Endothelial cell of umbilical vein (primary cell): Measurements from ENCODE around the gene C1QC.

Experiments
- CTCF ChIP-seq, 2 donors: IDR thresholded peaks; 1 replicate in 1 of 2; 2 replicates in 1 of 2; pipeline ENCODE4 v1.5.1; 2011; ENCODE audit warnings: low read length in 2 of 2, mild to moderate bottlenecking in 2 of 2, moderate library complexity in 2 of 2, control low read depth in 1 of 2, inconsistent platforms in 1 of 2, low read depth in 1 of 2; ENCODE audit not compliant: insufficient read depth in 1 of 2; ENCODE audit errors: extremely low read depth in 1 of 2
- EZH2 ChIP-seq: IDR thresholded peaks from 2 replicates; pipeline ENCODE4 v1.6.1; 2012; ENCODE audit warnings: borderline replicate concordance, low read depth, mild to moderate bottlenecking, moderate library complexity, low read length, inconsistent platforms; ENCODE audit not compliant: severe bottlenecking

GRCh38 chr1:22615886-22616285 is 27.5 kb upstream of the C1QC start:
- TF ChIP-seq EZH2 (no peak), CTCF (IDR thresholded peaks at IDR 0.05; ENCODE audit: extremely low read depth in 1 of 2, insufficient read depth in 1 of 2, low read depth in 1 of 2, low read length in 2 of 2) (no peak)
